DOHH2 (cell line): Measurements from ENCODE around the gene RABL2B.

ENCODE experiments used
- CTCF ChIP-seq: fragments of 200-600 bp; sonication (generic); IDR thresholded peaks from one replicate; pipeline ENCODE4 v1.5.1; 2014; ENCODE audit warnings: antibody characterized with exemption, mild to moderate bottlenecking, low read depth, low read length; ENCODE audit not compliant: poor library complexity, severe bottlenecking
- EZH2phosphoT487 ChIP-seq: fragments of 200-600 bp; sonication (generic); IDR thresholded peaks from 2 replicates; pipeline ENCODE4 v1.6.1; 2017; ENCODE audit warnings: borderline replicate concordance, mild to moderate bottlenecking, antibody characterized with exemption, low read length, moderate library complexity, mixed read lengths

GRCh38 chr22:50727678-50728522 is 55.5 kb downstream of the RABL2B start:
- TF ChIP-seq EZH2phosphoT487, result no peak
- no peak for TF ChIP-seq CTCF
